ENCODE measurements around the gene PDLIM4.

DNA sequence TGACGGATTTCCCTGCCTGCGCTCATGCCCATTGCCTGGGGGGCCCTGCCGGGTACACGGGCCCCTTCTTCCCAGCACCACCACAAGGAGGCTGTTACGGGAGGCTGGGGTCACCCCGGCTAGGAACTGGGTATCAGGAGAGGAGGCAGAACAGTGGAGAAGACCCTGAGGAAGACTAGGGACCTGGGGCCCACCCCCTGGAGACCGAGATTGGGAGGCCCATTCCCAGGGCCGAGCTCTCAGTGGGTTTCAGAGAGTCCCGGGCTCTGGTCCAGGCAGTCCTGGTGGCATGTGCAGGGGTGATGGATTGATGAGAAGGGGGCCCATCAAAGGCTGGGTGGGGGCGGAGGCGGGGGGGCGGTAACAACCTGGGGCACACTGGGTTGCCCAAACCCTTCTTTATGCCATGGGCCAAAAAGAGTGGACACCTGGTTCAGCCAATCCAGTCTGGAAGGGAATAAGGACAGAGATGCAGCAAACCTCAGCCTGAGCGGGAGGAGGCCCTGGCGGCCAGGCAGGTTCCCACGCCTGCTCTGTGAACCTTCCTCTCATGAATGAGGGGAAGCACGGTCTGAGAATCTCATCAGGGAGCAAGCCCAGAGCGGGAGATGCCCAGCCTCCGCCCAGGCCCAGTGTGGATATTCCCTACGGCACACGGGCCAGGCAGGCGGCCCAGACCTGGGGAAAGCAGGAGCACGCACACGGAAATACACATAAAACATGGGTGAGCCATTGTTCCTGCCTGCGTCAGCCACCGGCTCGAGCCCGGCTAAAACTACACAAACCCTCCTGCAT, 29.1 kb upstream of the PDLIM4 start:
- TF ChIP-seq, protein P1, sequence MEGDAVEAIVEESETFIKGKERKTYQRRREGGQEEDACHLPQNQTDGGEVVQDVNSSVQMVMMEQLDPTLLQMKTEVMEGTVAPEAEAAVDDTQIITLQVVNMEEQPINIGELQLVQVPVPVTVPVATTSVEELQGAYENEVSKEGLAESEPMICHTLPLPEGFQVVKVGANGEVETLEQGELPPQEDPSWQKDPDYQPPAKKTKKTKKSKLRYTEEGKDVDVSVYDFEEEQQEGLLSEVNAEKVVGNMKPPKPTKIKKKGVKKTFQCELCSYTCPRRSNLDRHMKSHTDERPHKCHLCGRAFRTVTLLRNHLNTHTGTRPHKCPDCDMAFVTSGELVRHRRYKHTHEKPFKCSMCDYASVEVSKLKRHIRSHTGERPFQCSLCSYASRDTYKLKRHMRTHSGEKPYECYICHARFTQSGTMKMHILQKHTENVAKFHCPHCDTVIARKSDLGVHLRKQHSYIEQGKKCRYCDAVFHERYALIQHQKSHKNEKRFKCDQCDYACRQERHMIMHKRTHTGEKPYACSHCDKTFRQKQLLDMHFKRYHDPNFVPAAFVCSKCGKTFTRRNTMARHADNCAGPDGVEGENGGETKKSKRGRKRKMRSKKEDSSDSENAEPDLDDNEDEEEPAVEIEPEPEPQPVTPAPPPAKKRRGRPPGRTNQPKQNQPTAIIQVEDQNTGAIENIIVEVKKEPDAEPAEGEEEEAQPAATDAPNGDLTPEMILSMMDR (IDR thresholded peaks at IDR 0.05), result no peak
- TF ChIP-seq POLR2A (IDR thresholded peaks at IDR 0.05), result no peak
